Karpas-422 (cell line): Measurements from ENCODE around the gene ZNF341. TPM values are rescaled to one million over a fixed set of nuclear protein-coding genes. Genes with fewer than 3 reads are reported as not detected.
"Not testable (repeated sequence)": the region's sequence is repeated elsewhere in the genome, so short reads cannot be mapped to it uniquely, and the experiment has no call there.

ENCODE experiments used
- DNase-seq: peaks from one replicate; pipeline ENCODE4 v3.0.0-alpha.2; 2015
- H2AFZ ChIP-seq: fragments of 200-600 bp; sonication (generic); 2 replicates; pipeline ENCODE4 v1.6.1; 2014; ENCODE audit warnings: antibody characterized with exemption, low read length, mixed read lengths
- H3K27ac ChIP-seq: fragments of 200-600 bp; sonication (generic); 2 replicates; pipeline ENCODE4 v1.5.1; 2014; ENCODE audit warnings: mild to moderate bottlenecking, low read length, moderate library complexity
- H3K27me3 ChIP-seq: fragments of 200-600 bp; sonication (generic); 2 replicates; pipeline ENCODE4 v1.6.1; 2014; ENCODE audit warnings: low read length, mixed read lengths
- H3K36me3 ChIP-seq: fragments of 200-600 bp; sonication (generic); 2 replicates; pipeline ENCODE4 v1.6.1; 2014; ENCODE audit warnings: low read length, mixed read lengths; ENCODE audit not compliant: insufficient read depth
- H3K4me1 ChIP-seq: fragments of 200-600 bp; sonication (generic); 2 replicates; pipeline ENCODE4 v1.6.1; 2014; ENCODE audit warnings: mild to moderate bottlenecking, low read length, mixed read lengths
- H3K4me2 ChIP-seq: fragments of 200-600 bp; sonication (generic); 2 replicates; pipeline ENCODE4 v1.6.1; 2014; ENCODE audit warnings: low read length, low read depth, mild to moderate bottlenecking; ENCODE audit not compliant: poor library complexity, severe bottlenecking
- H3K4me3 ChIP-seq: fragments of 200-600 bp; sonication (generic); 2 replicates; pipeline ENCODE4 v1.5.1; 2014; ENCODE audit warnings: mild to moderate bottlenecking, antibody characterized with exemption, low read length, mixed read lengths
- H3K79me2 ChIP-seq: fragments of 200-600 bp; sonication (generic); 2 replicates; pipeline ENCODE4 v1.6.1; 2014; ENCODE audit warnings: mild to moderate bottlenecking, low read length, mixed read lengths
- H3K9ac ChIP-seq: fragments of 200-600 bp; sonication (generic); 2 replicates; pipeline ENCODE4 v1.6.0; 2014; ENCODE audit warnings: low read length
- H3K9me2 ChIP-seq: fragments of 200-600 bp; sonication (generic), shearing (Covaris generic); replicated peaks from 2 replicates; pipeline ENCODE4 v1.6.0; 2014; ENCODE audit warnings: mild to moderate bottlenecking, low read length, moderate library complexity; ENCODE audit not compliant: insufficient read depth
- H3K9me3 ChIP-seq: fragments of 300-700, 200-600 bp; sonication (generic); 2 replicates; pipeline ENCODE4 v1.6.1; 2014; ENCODE audit warnings: low read length, mixed read lengths
- H4K20me1 ChIP-seq: fragments of 200-600 bp; sonication (generic); 2 replicates; pipeline ENCODE4 v1.6.1; 2014; ENCODE audit warnings: mild to moderate bottlenecking, antibody characterized with exemption, low read length, low read depth; ENCODE audit not compliant: insufficient read depth
- total RNA-seq: library from RNA; depleted of rRNA; stranded (reverse); fragments of >200 nt; shearing (Covaris generic); gene quantifications from 2 replicates; pipeline ENCODE4 v1.2.3, GENCODE V29; 2014; ENCODE audit warnings: low replicate concordance

ZNF341 gene
- total RNA-seq, 1 experiment from 2014 or later, result 3.0 TPM

GRCh38 chr20:33744181-33744580 lies 12.4 kb downstream of the ZNF341 start:
- no peaks in the 10 kb centered on the region for H3K9me3 ChIP-seq

DNA sequence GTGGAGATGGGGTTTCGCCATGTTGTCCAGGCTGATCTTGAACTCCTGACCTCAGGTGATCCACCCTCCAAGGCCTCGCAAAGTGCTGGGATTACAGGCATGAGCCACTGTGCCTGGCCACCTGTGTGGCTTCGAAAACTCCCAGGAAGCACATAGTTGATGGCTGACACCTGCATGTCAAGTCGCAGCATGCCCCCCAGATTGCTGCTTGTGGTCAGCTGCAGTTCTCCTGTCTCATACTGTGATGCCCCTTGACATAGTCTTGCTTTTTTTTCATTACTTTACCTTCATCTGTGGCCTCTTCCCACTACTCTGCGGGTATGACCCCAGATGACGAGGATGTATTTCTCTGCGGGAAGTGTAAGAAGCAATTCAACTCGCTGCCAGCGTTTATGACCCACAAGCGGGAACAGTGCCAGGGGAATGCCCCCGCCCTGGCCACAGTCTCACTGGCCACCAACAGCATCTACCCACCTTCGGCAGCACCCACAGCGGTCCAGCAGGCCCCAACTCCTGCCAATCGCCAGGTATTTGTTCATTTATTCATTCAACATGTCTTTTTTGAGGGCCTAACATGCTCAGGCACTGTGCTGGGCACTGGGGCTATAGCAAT lies 13.1 kb downstream of the ZNF341 start:
- H3K9me3 ChIP-seq, result no peaks in the 10 kb centered on the region

More at GRCh38 chr20:33744181-33744580, 12.4 kb downstream of the ZNF341 start:
- no peak overlapping the region for H3K9ac ChIP-seq
- no peaks in the 10 kb centered on the region for H3K9me2 ChIP-seq
- no peaks in the 10 kb centered on the region for H3K4me1 ChIP-seq
- peaks cover 2% of the 10 kb centered on the region; the same call in 1 of the 2 replicates for H3K36me3 ChIP-seq
- no peaks in the 10 kb centered on the region for H4K20me1 ChIP-seq
- no peak overlapping the region for H3K4me3 ChIP-seq
- no peak overlapping the region for H3K4me2 ChIP-seq
- H3K79me2 ChIP-seq, result no peaks in the 10 kb centered on the region
- H3K27me3 ChIP-seq, result no peaks in the 10 kb centered on the region
- no peak for DNase-seq
- H2AFZ ChIP-seq, result no peak overlapping the region
- H3K27ac ChIP-seq, result no peak overlapping the region

GRCh38 chr20:33746325-33746998 lies 14.7 kb downstream of the ZNF341 start:
- Histone ChIP-seq H3K36me3 (peaks cover 2% of the 10 kb centered on the region; the same call in 1 of the 2 replicates), H3K27me3 (no peaks in the 10 kb centered on the region), H3K4me3 (no peak overlapping the region), H3K4me1 (no peaks in the 10 kb centered on the region), H4K20me1 (no peaks in the 10 kb centered on the region), H3K9me3 (no peaks in the 10 kb centered on the region), H3K4me2 (no peak overlapping the region), H2AFZ (no peak overlapping the region), H3K27ac (no peak overlapping the region), H3K79me2 (no peaks in the 10 kb centered on the region), H3K9me2 (no peaks in the 10 kb centered on the region), H3K9ac (no peak overlapping the region)
- no peak for DNase-seq

More for the DNA sequence above, 13.1 kb downstream of the ZNF341 start:
- H3K9me2 ChIP-seq, result no peaks in the 10 kb centered on the region
- no peaks in the 10 kb centered on the region for H3K4me1 ChIP-seq
- H3K27ac ChIP-seq, result no peak overlapping the region
- no peak overlapping the region for H3K4me2 ChIP-seq
- DNase-seq, result no peak
- H3K36me3 ChIP-seq, result peaks cover 2% of the 10 kb centered on the region; the same call in 1 of the 2 replicates
- no peak overlapping the region for H3K9ac ChIP-seq
- H4K20me1 ChIP-seq, result no peaks in the 10 kb centered on the region
- no peaks in the 10 kb centered on the region for H3K27me3 ChIP-seq
- H2AFZ ChIP-seq, result no peak overlapping the region
- no peaks in the 10 kb centered on the region for H3K79me2 ChIP-seq
- no peak overlapping the region for H3K4me3 ChIP-seq

- no peaks in the 10 kb centered on the region for H3K27me3 ChIP-seq
- no peak for DNase-seq
- no peak overlapping the region for H3K4me2 ChIP-seq
- H4K20me1 ChIP-seq, result no peaks in the 10 kb centered on the region
- H3K79me2 ChIP-seq, result no peaks in the 10 kb centered on the region
- no peaks in the 10 kb centered on the region for H3K4me1 ChIP-seq
- H3K27ac ChIP-seq, result no peak overlapping the region
- no peak overlapping the region for H3K9ac ChIP-seq
- no peaks in the 10 kb centered on the region for H3K9me3 ChIP-seq
- peaks cover 4% of the 10 kb centered on the region for H3K36me3 ChIP-seq
- no peak overlapping the region for H2AFZ ChIP-seq
- no peaks in the 10 kb centered on the region for H3K9me2 ChIP-seq
- no peak overlapping the region for H3K4me3 ChIP-seq
Observed at GRCh38 chr20:33751775-33752174, 20.0 kb downstream of the ZNF341 start.

DNA sequence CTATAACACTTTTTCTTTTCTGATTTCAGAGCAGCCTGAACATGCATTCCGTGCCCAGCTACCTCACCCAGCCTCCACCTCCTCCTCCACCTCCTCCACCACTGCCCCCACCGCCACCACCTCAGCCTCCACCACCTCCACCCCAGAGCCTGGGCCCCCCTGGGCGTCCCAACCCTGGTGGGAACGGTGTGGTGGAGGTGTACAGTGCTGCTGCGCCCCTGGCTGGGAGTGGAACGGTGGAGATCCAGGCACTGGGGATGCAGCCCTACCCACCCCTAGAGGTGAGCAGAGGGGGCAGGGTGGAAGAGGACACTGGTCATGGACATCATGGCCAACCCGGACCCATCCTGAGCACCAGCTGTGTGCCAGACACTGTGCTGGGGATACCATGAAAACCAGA lies 21.3 kb downstream of the ZNF341 start:
- H3K36me3 ChIP-seq, result peaks cover 13% of the 10 kb centered on the region
- no peaks in the 10 kb centered on the region for H3K4me1 ChIP-seq
- no peak overlapping the region for H3K27ac ChIP-seq
- H3K9ac ChIP-seq, result no peak overlapping the region
- no peak overlapping the region for H2AFZ ChIP-seq
- H4K20me1 ChIP-seq, result no peaks in the 10 kb centered on the region
- H3K27me3 ChIP-seq, result no peaks in the 10 kb centered on the region
- H3K9me3 ChIP-seq, result no peaks in the 10 kb centered on the region; the same call in 1 of the 2 replicates
- H3K4me2 ChIP-seq, result no peak overlapping the region
- H3K9me2 ChIP-seq, result no peaks in the 10 kb centered on the region
- no peak for DNase-seq
- no peak overlapping the region for H3K4me3 ChIP-seq
- H3K79me2 ChIP-seq, result no peaks in the 10 kb centered on the region

DNA sequence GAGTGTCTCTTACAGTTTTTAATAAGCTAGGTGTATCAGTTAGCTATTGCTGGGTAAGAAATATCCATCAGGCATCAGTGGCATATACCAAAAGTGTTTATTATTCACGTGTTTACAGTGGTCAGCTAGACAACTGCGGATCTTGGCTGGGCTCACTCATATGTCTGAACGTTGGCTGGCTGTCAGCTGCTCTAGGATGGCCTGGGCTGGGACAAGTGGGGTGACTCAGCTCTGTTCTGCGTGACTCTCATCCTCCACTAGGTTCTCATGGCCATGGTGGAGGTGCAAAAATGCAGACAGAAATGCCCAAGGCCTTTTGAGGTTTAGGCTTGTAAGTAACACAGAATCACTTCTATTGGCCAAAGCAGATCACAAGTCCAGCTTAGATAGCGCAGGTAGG lies 22.0 kb downstream of the ZNF341 start:
- Histone ChIP-seq H3K27ac (no peak overlapping the region), H3K9ac (no peak overlapping the region), H3K4me2 (no peak overlapping the region), H3K9me2 (no peaks in the 10 kb centered on the region), H3K27me3 (no peaks in the 10 kb centered on the region), H3K36me3 (peaks cover 13% of the 10 kb centered on the region), H2AFZ (no peak overlapping the region), H4K20me1 (no peaks in the 10 kb centered on the region), H3K4me1 (no peaks in the 10 kb centered on the region), H3K9me3 (no peaks in the 10 kb centered on the region; the same call in 1 of the 2 replicates), H3K4me3 (no peak overlapping the region), H3K79me2 (no peaks in the 10 kb centered on the region)
- DNase-seq, result no peak

GRCh38 chr20:33755936-33756490 lies 24.2 kb downstream of the ZNF341 start:
- not testable (repeated sequence) for H3K9ac ChIP-seq, H3K4me1 ChIP-seq, H2AFZ ChIP-seq, H3K79me2 ChIP-seq, DNase-seq, H3K4me3 ChIP-seq, H3K27me3 ChIP-seq, H4K20me1 ChIP-seq, H3K9me2 ChIP-seq, H3K4me2 ChIP-seq, H3K9me3 ChIP-seq, H3K27ac ChIP-seq
- H3K36me3 ChIP-seq, result peaks cover 13% of the 10 kb centered on the region

DNA sequence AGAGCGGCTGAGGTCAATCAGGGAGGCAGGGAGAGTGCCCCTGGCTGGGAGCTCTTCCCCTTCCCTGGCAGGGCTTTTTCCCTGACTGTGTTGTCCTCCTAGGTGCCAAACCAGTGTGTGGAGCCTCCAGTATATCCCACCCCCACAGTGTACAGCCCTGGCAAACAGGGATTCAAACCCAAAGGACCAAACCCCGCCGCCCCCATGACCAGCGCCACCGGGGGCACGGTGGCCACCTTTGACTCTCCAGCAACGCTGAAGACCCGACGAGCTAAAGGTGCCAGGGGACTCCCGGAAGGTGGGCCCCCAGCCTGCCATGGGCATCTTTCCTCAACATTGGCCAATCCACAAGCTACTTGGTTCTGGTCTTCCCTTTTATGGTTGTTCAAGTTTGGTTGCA lies 25.2 kb downstream of the ZNF341 start:
- no peak overlapping the region for H3K27ac ChIP-seq
- H3K9me3 ChIP-seq, result no peaks in the 10 kb centered on the region; the same call in 1 of the 2 replicates
- H3K4me3 ChIP-seq, result no peak overlapping the region
- H4K20me1 ChIP-seq, result no peaks in the 10 kb centered on the region
- no peaks in the 10 kb centered on the region for H3K79me2 ChIP-seq
- no peak overlapping the region for H3K9ac ChIP-seq
- peaks cover 13% of the 10 kb centered on the region for H3K36me3 ChIP-seq
- no peaks in the 10 kb centered on the region for H3K9me2 ChIP-seq
- DNase-seq, result no peak
- H3K4me2 ChIP-seq, result no peak overlapping the region
- H3K4me1 ChIP-seq, result no peaks in the 10 kb centered on the region
- H3K27me3 ChIP-seq, result no peaks in the 10 kb centered on the region
- H2AFZ ChIP-seq, result no peak overlapping the region
